Smooth muscle cell (in vitro differentiated cells): ENCODE results near the gene NR1H4. TPM values are rescaled to one million over a fixed set of nuclear protein-coding genes. Genes with fewer than 3 reads are reported as not detected.

Experiments
- DNase-seq: peaks from one replicate; lab custom pipeline; 2025; ENCODE audit not compliant: unreplicated experiment; lab: John Stamatoyannopoulos, UW
- H2AFZ ChIP-seq: fragments of 200-600 bp; sonication (generic); 2 replicates; pipeline ENCODE4 v1.6.0; 2016; ENCODE audit warnings: antibody characterized with exemption, low read depth, mild to moderate bottlenecking
- H3F3A ChIP-seq: fragments of 200-600 bp; sonication (generic); 2 replicates; pipeline ENCODE4 v1.6.0; 2017; ENCODE audit warnings: antibody characterized with exemption, low read depth
- H3K27ac ChIP-seq: fragments of 200-600 bp; sonication (generic); 2 replicates; pipeline ENCODE4 v1.5.1; 2016; ENCODE audit warnings: low read depth, mild to moderate bottlenecking
- H3K27me3 ChIP-seq: fragments of 200-600 bp; sonication (generic); 2 replicates; pipeline ENCODE4 v1.6.1; 2016; ENCODE audit warnings: low read depth, mild to moderate bottlenecking
- H3K36me3 ChIP-seq: fragments of 200-600 bp; sonication (generic); 2 replicates; pipeline ENCODE4 v1.5.1; 2016; ENCODE audit warnings: low read depth
- H3K4me1 ChIP-seq: fragments of 200-600 bp; sonication (generic); 2 replicates; pipeline ENCODE4 v1.5.1; 2016; ENCODE audit warnings: low read depth
- H3K4me2 ChIP-seq: fragments of 200-600 bp; sonication (generic); 2 replicates; pipeline ENCODE4 v1.6.0; 2016; ENCODE audit warnings: mild to moderate bottlenecking
- H3K4me3 ChIP-seq: fragments of 200-600 bp; sonication (generic); 2 replicates; pipeline ENCODE4 v1.5.1; 2016; ENCODE audit warnings: mild to moderate bottlenecking
- H3K79me2 ChIP-seq: fragments of 200-600 bp; sonication (generic); 2 replicates; pipeline ENCODE4 v1.6.0; 2016; ENCODE audit warnings: low read depth, mild to moderate bottlenecking
- H3K9ac ChIP-seq: fragments of 200-600 bp; sonication (generic); 2 replicates; pipeline ENCODE4 v1.6.0; 2016; ENCODE audit warnings: low read depth
- H3K9me3 ChIP-seq: fragments of 200-600 bp; sonication (generic); replicated peaks from 2 replicates; pipeline ENCODE4 v1.5.1; 2016; ENCODE audit warnings: low read depth
- H4K20me1 ChIP-seq: fragments of 200-600 bp; sonication (generic); 2 replicates; pipeline ENCODE4 v1.6.0; 2016; ENCODE audit warnings: low read depth
- WGBS: methylation state at CpG from one replicate; pipeline ENCODE4 v1.1.7; 2016; ENCODE audit warnings: low lambda C conversion rate; 5-methylcytosine and 5-hydroxymethylcytosine counted together
- polyA plus RNA-seq: library from polyadenylated mRNA; unstranded; fragments of >200 nt; fragmentation: Nextera tagmentation; extraction: Ambion mirVana; gene quantifications from 2 replicates; pipeline ENCODE4 v1.2.1, GENCODE V29; 2016
- total RNA-seq: library from RNA; depleted of rRNA; stranded (reverse); fragments of >200 nt; gene quantifications from 2 replicates; pipeline ENCODE4 v1.2.3, GENCODE V29; 2014
- TF ChIP-seq, protein P1 (sequence below): fragments of 200-600 bp; sonication (generic); IDR thresholded peaks from 2 replicates; pipeline ENCODE4 v1.5.1; 2017; ENCODE audit warnings: borderline replicate concordance, mild to moderate bottlenecking, antibody characterized with exemption; ENCODE audit not compliant: insufficient read depth, poor library complexity, severe bottlenecking

NR1H4 gene
- total and polyA plus RNA-seq, 2 experiments from 2014 or later, result not detected

- Histone ChIP-seq H3K9me3 (no peaks in the 10 kb centered on the region), H3K27ac (no peak overlapping the region), H3K9ac (no peak overlapping the region), H4K20me1 (no peaks in the 10 kb centered on the region), H3K4me2 (no peak overlapping the region), H3K4me3 (no peak overlapping the region), H2AFZ (no peak overlapping the region), H3K4me1 (no peaks in the 10 kb centered on the region), H3F3A (no peaks in the 10 kb centered on the region), H3K27me3 (no peaks in the 10 kb centered on the region), H3K36me3 (no peaks in the 10 kb centered on the region), H3K79me2 (no peaks in the 10 kb centered on the region)
- 77% methylated on average over 4 of the region's 4 CpGs for WGBS
- DNase-seq, result no peak
- TF ChIP-seq, protein P1, sequence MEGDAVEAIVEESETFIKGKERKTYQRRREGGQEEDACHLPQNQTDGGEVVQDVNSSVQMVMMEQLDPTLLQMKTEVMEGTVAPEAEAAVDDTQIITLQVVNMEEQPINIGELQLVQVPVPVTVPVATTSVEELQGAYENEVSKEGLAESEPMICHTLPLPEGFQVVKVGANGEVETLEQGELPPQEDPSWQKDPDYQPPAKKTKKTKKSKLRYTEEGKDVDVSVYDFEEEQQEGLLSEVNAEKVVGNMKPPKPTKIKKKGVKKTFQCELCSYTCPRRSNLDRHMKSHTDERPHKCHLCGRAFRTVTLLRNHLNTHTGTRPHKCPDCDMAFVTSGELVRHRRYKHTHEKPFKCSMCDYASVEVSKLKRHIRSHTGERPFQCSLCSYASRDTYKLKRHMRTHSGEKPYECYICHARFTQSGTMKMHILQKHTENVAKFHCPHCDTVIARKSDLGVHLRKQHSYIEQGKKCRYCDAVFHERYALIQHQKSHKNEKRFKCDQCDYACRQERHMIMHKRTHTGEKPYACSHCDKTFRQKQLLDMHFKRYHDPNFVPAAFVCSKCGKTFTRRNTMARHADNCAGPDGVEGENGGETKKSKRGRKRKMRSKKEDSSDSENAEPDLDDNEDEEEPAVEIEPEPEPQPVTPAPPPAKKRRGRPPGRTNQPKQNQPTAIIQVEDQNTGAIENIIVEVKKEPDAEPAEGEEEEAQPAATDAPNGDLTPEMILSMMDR, result no peak
Measured at GRCh38 chr12:100508751-100509150, 35.1 kb downstream of the NR1H4 start.

DNA sequence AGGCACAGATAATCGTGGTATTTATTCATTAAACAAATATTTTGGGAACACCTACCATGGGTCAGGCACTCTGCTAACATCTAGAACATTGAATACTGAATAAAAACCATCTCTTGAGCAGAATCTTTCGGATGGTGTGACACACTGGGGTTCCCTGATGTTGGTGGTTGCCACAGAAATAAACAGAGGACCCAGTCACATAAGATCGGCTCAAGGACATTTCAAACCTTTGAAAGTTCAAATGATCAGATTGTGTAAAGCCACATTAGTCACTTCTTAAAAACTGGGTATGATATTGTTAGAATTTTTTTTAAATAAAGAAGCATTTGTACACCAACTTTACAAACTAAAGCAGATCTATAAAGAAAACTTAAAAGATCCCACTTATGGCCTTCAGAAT, 39.0 kb downstream of the NR1H4 start:
- TF ChIP-seq, protein P1, result no peak

GRCh38 chr12:100515968-100516367, 42.3 kb downstream of the NR1H4 start:
- Histone ChIP-seq H3K27ac (no peak overlapping the region), H4K20me1 (no peaks in the 10 kb centered on the region), H3K4me2 (no peak overlapping the region), H3F3A (no peaks in the 10 kb centered on the region), H2AFZ (no peak overlapping the region), H3K4me3 (no peak overlapping the region), H3K79me2 (no peaks in the 10 kb centered on the region), H3K36me3 (no peaks in the 10 kb centered on the region), H3K4me1 (no peaks in the 10 kb centered on the region), H3K9me3 (no peaks in the 10 kb centered on the region), H3K9ac (no peak overlapping the region), H3K27me3 (peaks cover 6% of the 10 kb centered on the region)
- DNase-seq, result no peak
- TF ChIP-seq, protein P1, result no peak
- WGBS, result 91% methylated on average over 3 of the region's 3 CpGs

More for the DNA sequence above, 39.0 kb downstream of the NR1H4 start:
- H2AFZ ChIP-seq, result no peak overlapping the region
- H3K9ac ChIP-seq, result no peak overlapping the region
- H3K9me3 ChIP-seq, result no peaks in the 10 kb centered on the region
- H4K20me1 ChIP-seq, result no peaks in the 10 kb centered on the region
- no peaks in the 10 kb centered on the region for H3K27me3 ChIP-seq
- H3F3A ChIP-seq, result no peaks in the 10 kb centered on the region
- DNase-seq, result no peak
- H3K27ac ChIP-seq, result no peak overlapping the region
- WGBS, result 90% methylated on average over 3 of the region's 3 CpGs
- H3K4me1 ChIP-seq, result no peaks in the 10 kb centered on the region
- H3K36me3 ChIP-seq, result no peaks in the 10 kb centered on the region
- H3K4me3 ChIP-seq, result no peak overlapping the region
- no peaks in the 10 kb centered on the region for H3K79me2 ChIP-seq
- H3K4me2 ChIP-seq, result no peak overlapping the region

DNA sequence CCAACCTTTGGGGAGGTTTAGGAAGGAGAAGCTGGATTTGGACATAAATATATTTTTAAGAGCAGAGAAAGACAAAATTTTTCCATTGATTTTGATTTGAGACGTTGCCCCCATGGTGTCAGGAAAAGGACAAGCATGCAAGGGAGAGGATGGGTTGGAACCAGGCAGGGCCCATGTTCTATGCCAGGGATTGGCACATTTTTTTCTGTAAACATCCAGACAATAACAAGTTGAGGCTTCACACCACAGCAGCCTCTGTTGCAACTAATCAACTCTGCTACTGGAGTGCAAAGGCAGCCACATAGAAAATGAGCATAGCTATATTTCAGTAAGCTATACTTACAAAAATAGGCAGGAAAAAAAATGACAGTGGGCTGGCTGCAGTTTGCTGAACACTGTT, 44.7 kb downstream of the NR1H4 start:
- H2AFZ ChIP-seq, result no peak overlapping the region
- H3K4me1 ChIP-seq, result no peaks in the 10 kb centered on the region
- H3F3A ChIP-seq, result no peaks in the 10 kb centered on the region
- no peak overlapping the region for H3K4me2 ChIP-seq
- DNase-seq, result no peak
- TF ChIP-seq, protein P1, result no peak
- no peak overlapping the region for H3K27ac ChIP-seq
- H3K9ac ChIP-seq, result no peak overlapping the region
- peaks cover 10% of the 10 kb centered on the region for H3K27me3 ChIP-seq
- no peaks in the 10 kb centered on the region for H3K79me2 ChIP-seq
- no peaks in the 10 kb centered on the region for H4K20me1 ChIP-seq
- no peak overlapping the region for H3K4me3 ChIP-seq
- H3K36me3 ChIP-seq, result no peaks in the 10 kb centered on the region
- H3K9me3 ChIP-seq, result no peaks in the 10 kb centered on the region
- 74% methylated on average over 1 of the region's 1 CpG for WGBS
